ENCODE data around the gene BEND6.

Gene BEND6

GRCh38 chr6:57026001-57026400, 71.1 kb downstream of the BEND6 start:
- no peaks in the 10 kb centered on the region for H3K27me3 ChIP-seq (replicated peaks; ENCODE audit: control insufficient read depth, insufficient read depth, low read length)
- no peak for DNase-seq (ENCODE audit: extremely low read depth, insufficient read length)
- no peak for TF ChIP-seq CTCF (IDR thresholded peaks at IDR 0.05; ENCODE audit: insufficient read depth, low read length, poor library complexity, severe bottlenecking)
- no peaks in the 10 kb centered on the region for H3K36me3 ChIP-seq (ENCODE audit: control insufficient read depth, insufficient read depth, low read length)
- H3K4me3 ChIP-seq (replicated peaks; ENCODE audit: low read depth, low read length): no peak overlapping the region

- no peaks in the 10 kb centered on the region for H3K36me3 ChIP-seq (ENCODE audit: control insufficient read depth, insufficient read depth, low read length)
- no peak overlapping the region for H3K4me3 ChIP-seq (replicated peaks; ENCODE audit: low read depth, low read length)
- no peaks in the 10 kb centered on the region for H3K27me3 ChIP-seq (replicated peaks; ENCODE audit: control insufficient read depth, insufficient read depth, low read length)
- no peak for DNase-seq (ENCODE audit: extremely low read depth, insufficient read length)
- no peak for TF ChIP-seq CTCF (IDR thresholded peaks at IDR 0.05; ENCODE audit: insufficient read depth, low read length, poor library complexity, severe bottlenecking)
These were observed 72.4 kb downstream of the BEND6 start for GRCh38 chr6:57027301-57027700.

- H3K27me3 ChIP-seq (replicated peaks; ENCODE audit: control insufficient read depth, insufficient read depth, low read length): no peaks in the 10 kb centered on the region
- no peak overlapping the region for H3K4me3 ChIP-seq (replicated peaks; ENCODE audit: low read depth, low read length)
- no peaks in the 10 kb centered on the region for H3K36me3 ChIP-seq (ENCODE audit: control insufficient read depth, insufficient read depth, low read length)
- no peak for TF ChIP-seq CTCF (IDR thresholded peaks at IDR 0.05; ENCODE audit: insufficient read depth, low read length, poor library complexity, severe bottlenecking)
- no peak for DNase-seq (ENCODE audit: extremely low read depth, insufficient read length)
These were observed 74.3 kb downstream of the BEND6 start for GRCh38 chr6:57029213-57029612.

- no peak overlapping the region for H3K4me3 ChIP-seq (replicated peaks; ENCODE audit: low read depth, low read length)
- no peak for TF ChIP-seq CTCF (IDR thresholded peaks at IDR 0.05; ENCODE audit: insufficient read depth, low read length, poor library complexity, severe bottlenecking)
These were observed 78.3 kb downstream of the BEND6 start for GRCh38 chr6:57033228-57033627.

GRCh38 chr6:57035549-57035948, 80.6 kb downstream of the BEND6 start:
- Histone ChIP-seq H3K27me3 (replicated peaks; ENCODE audit: control insufficient read depth, insufficient read depth, low read length) (no peaks in the 10 kb centered on the region), H3K36me3 (ENCODE audit: control insufficient read depth, insufficient read depth, low read length) (no peaks in the 10 kb centered on the region), H3K4me3 (replicated peaks; ENCODE audit: low read depth, low read length) (no peak overlapping the region)
- no peak for TF ChIP-seq CTCF (IDR thresholded peaks at IDR 0.05; ENCODE audit: insufficient read depth, low read length, poor library complexity, severe bottlenecking)
- DNase-seq (ENCODE audit: extremely low read depth, insufficient read length): no peak

More at GRCh38 chr6:57033228-57033627, 78.3 kb downstream of the BEND6 start:
- no peaks in the 10 kb centered on the region for H3K27me3 ChIP-seq (replicated peaks; ENCODE audit: control insufficient read depth, insufficient read depth, low read length)
- no peaks in the 10 kb centered on the region for H3K36me3 ChIP-seq (ENCODE audit: control insufficient read depth, insufficient read depth, low read length)
- no peak for DNase-seq (ENCODE audit: extremely low read depth, insufficient read length)

- Histone ChIP-seq H3K36me3 (ENCODE audit: control insufficient read depth, insufficient read depth, low read length) (no peaks in the 10 kb centered on the region), H3K4me3 (replicated peaks; ENCODE audit: low read depth, low read length) (no peak overlapping the region), H3K27me3 (replicated peaks; ENCODE audit: control insufficient read depth, insufficient read depth, low read length) (no peaks in the 10 kb centered on the region)
- TF ChIP-seq CTCF (IDR thresholded peaks at IDR 0.05; ENCODE audit: insufficient read depth, low read length, poor library complexity, severe bottlenecking): no peak
- no peak for DNase-seq (ENCODE audit: extremely low read depth, insufficient read length)
These were observed 84.0 kb downstream of the BEND6 start for GRCh38 chr6:57038906-57039305.

Data from GM06990 (cell line).